ACHN (cell line): ENCODE data around the gene RGS16.

Experiments
- DNase-seq: peaks from one replicate; pipeline ENCODE4 v3.0.0-alpha.2; 2015
- in situ Hi-C: cut with HindIII; loops from 2 replicates; pipeline ENCODE4 v1.10.0; 2017; ENCODE audit warnings: low sequenced_read_pairs, low pct_ligation_motif_present, low pct_unique_long_range_greater_than_20kb

RGS16 gene

GRCh38 chr1:182615468-182616129 lies 11.4 kb upstream of the RGS16 start:
- no peak for DNase-seq
- in situ Hi-C loops: no loop called here

GRCh38 chr1:182614796-182615454 lies 10.7 kb upstream of the RGS16 start:
- DNase-seq: peak; percentile 80
- in situ Hi-C loops: no loop called here

- in situ Hi-C loops: no loop called here
- no peak for DNase-seq
These were observed 7.6 kb upstream of the RGS16 start for GRCh38 chr1:182611787-182612186.

- in situ Hi-C loops: no loop called here
- no peak for DNase-seq
These were observed 7.1 kb upstream of the RGS16 start for GRCh38 chr1:182611326-182611725.

- in situ Hi-C loops: no loop called here
- DNase-seq: no peak
These were observed 6.5 kb upstream of the RGS16 start for GRCh38 chr1:182610606-182611194.

GRCh38 chr1:182608845-182609610 lies 4.8 kb upstream of the RGS16 start:
- in situ Hi-C loops: no loop called here
- no peak for DNase-seq

- no peak for DNase-seq
- in situ Hi-C loops: no loop called here
These were observed 4.0 kb upstream of the RGS16 start for GRCh38 chr1:182608236-182608635.

- DNase-seq: no peak
- in situ Hi-C loops: no loop called here
These were observed 3.4 kb upstream of the RGS16 start for GRCh38 chr1:182607566-182607965.

GRCh38 chr1:182603646-182604174 lies 479 bp downstream of the RGS16 start:
- no peak for DNase-seq

GRCh38 chr1:182602935-182603645 lies 1.1 kb downstream of the RGS16 start:
- no peak for DNase-seq
- in situ Hi-C loops: no loop called here

More at GRCh38 chr1:182603646-182604174, 479 bp downstream of the RGS16 start:
- in situ Hi-C loops: no loop called here

- in situ Hi-C loops: no loop called here
- DNase-seq: no peak
These were observed 2.3 kb downstream of the RGS16 start for GRCh38 chr1:182601913-182602312.

- in situ Hi-C loops: no loop called here
- peak; percentile 73 for DNase-seq
These were observed 2.8 kb downstream of the RGS16 start for GRCh38 chr1:182601416-182601786.

GRCh38 chr1:182600745-182601415 lies 3.3 kb downstream of the RGS16 start:
- no peak for DNase-seq
- in situ Hi-C loops: no loop called here

GRCh38 chr1:182600036-182600713 lies 4.0 kb downstream of the RGS16 start:
- no peak for DNase-seq
- in situ Hi-C loops: no loop called here

- peak; percentile 31 for DNase-seq
- in situ Hi-C loops: loop anchor here (10.0 kb wide), 1 partner anchor 185 kb away; the partner anchor contains the start of gene NPL
These were observed 4.8 kb downstream of the RGS16 start for GRCh38 chr1:182599339-182599738.

GRCh38 chr1:182598296-182598695 lies 5.9 kb downstream of the RGS16 start:
- in situ Hi-C loops: loop anchor here (10.0 kb wide), 1 partner anchor 187 kb away; the partner anchor contains the start of gene NPL
- DNase-seq: no peak

GRCh38 chr1:182596934-182597333 lies 7.3 kb downstream of the RGS16 start:
- in situ Hi-C loops: loop anchor here (10.0 kb wide), 1 partner anchor 188 kb away; the partner anchor contains the start of gene NPL
- DNase-seq: no peak
